MM.1S (cell line): Measurements from ENCODE around the gene CLGN.

ENCODE experiments used
- DNase-seq: peaks from one replicate; pipeline ENCODE4 v3.0.0-alpha.2; 2015
- H2AFZ ChIP-seq: fragments of 300-600 bp; sonication (generic); 2 replicates; pipeline ENCODE4 v1.6.0; 2016; ENCODE audit warnings: antibody characterized with exemption, low read length
- H3F3A ChIP-seq: fragments of 300-600 bp; sonication (generic); 2 replicates; pipeline ENCODE4 v1.6.1; 2016; ENCODE audit warnings: mild to moderate bottlenecking, antibody characterized with exemption, low read length, moderate library complexity, mixed read lengths; ENCODE audit not compliant: insufficient read depth
- H3K27ac ChIP-seq: fragments of 300-600 bp; sonication (generic); 2 replicates; pipeline ENCODE4 v1.5.1; 2016; ENCODE audit warnings: mild to moderate bottlenecking, low read length
- H3K27me3 ChIP-seq: fragments of 300-600 bp; sonication (generic); replicated peaks from 2 replicates; pipeline ENCODE4 v1.6.0; 2016; ENCODE audit warnings: low read length; ENCODE audit not compliant: insufficient read depth
- H3K36me3 ChIP-seq: fragments of 300-600 bp; sonication (generic); replicated peaks from 2 replicates; pipeline ENCODE4 v1.6.1; 2016; ENCODE audit warnings: mild to moderate bottlenecking, low read length, mixed read lengths; ENCODE audit not compliant: insufficient read depth
- H3K4me1 ChIP-seq: fragments of 300-600 bp; sonication (generic); 2 replicates; pipeline ENCODE4 v1.6.1; 2016; ENCODE audit warnings: low read length, mixed read lengths
- H3K4me2 ChIP-seq: fragments of 300-600 bp; sonication (generic); 2 replicates; pipeline ENCODE4 v1.6.0; 2016; ENCODE audit warnings: low read depth, low read length
- H3K4me3 ChIP-seq: fragments of 300-600 bp; sonication (generic); 2 replicates; pipeline ENCODE4 v1.5.1; 2016; ENCODE audit warnings: low read length, mixed read lengths
- H3K79me2 ChIP-seq: fragments of 300-600 bp; sonication (generic); 2 replicates; pipeline ENCODE4 v1.6.1; 2016; ENCODE audit warnings: mixed run types, low read length, mixed read lengths
- H3K9ac ChIP-seq: fragments of 300-600 bp; sonication (generic); 2 replicates; pipeline ENCODE4 v1.6.1; 2016; ENCODE audit warnings: low read length, mixed read lengths
- H3K9me2 ChIP-seq: fragments of 300-600 bp; sonication (generic); replicated peaks from 2 replicates; pipeline ENCODE4 v1.6.1; 2016; ENCODE audit warnings: mild to moderate bottlenecking, low read length, mixed read lengths; ENCODE audit not compliant: insufficient read depth
- H3K9me3 ChIP-seq: fragments of 300-600 bp; sonication (generic); replicated peaks from 2 replicates; pipeline ENCODE4 v1.6.1; 2016; ENCODE audit warnings: mild to moderate bottlenecking, low read length, mixed read lengths; ENCODE audit not compliant: insufficient read depth
- H4K20me1 ChIP-seq: fragments of 300-600 bp; sonication (generic); 2 replicates; pipeline ENCODE4 v1.6.1; 2016; ENCODE audit warnings: mild to moderate bottlenecking, low read length, moderate library complexity, mixed read lengths; ENCODE audit not compliant: insufficient read depth
- CTCF ChIP-seq: fragments of 300-600 bp; sonication (generic); IDR thresholded peaks from 2 replicates; pipeline ENCODE4 v1.5.1; 2016; ENCODE audit warnings: antibody characterized with exemption, low read length, mixed read lengths
- EZH2 ChIP-seq: fragments of 300-600 bp; sonication (generic); optimal IDR thresholded peaks from 2 replicates; pipeline ENCODE3; 2017; ENCODE audit warnings: low read depth, mild to moderate bottlenecking, antibody characterized with exemption, low read length, mixed read lengths
- EZH2phosphoT487 ChIP-seq: fragments of 300-600 bp; sonication (generic); IDR thresholded peaks from 2 replicates; pipeline ENCODE4 v1.6.1; 2018; ENCODE audit warnings: antibody characterized with exemption, low read length

CLGN gene

GRCh38 chr4:140359562-140360427, 67.7 kb downstream of the CLGN start:
- Histone ChIP-seq H3K4me1 (no peaks in the 10 kb centered on the region), H4K20me1 (no peaks in the 10 kb centered on the region), H3K27me3 (no peaks in the 10 kb centered on the region), H3K79me2 (no peaks in the 10 kb centered on the region), H3K27ac (no peak overlapping the region), H3K9me2 (no peaks in the 10 kb centered on the region), H2AFZ (0 out of 2 replicates have a peak overlapping the region, but pooled peaks have one; percentile 13), H3K4me2 (no peak overlapping the region; the same call in 1 of the 2 replicates), H3K36me3 (no peaks in the 10 kb centered on the region), H3K9ac (no peak overlapping the region), H3F3A (no peaks in the 10 kb centered on the region), H3K4me3 (no peak overlapping the region), H3K9me3 (no peaks in the 10 kb centered on the region)
- TF ChIP-seq CTCF = peak; percentile 85
- TF ChIP-seq EZH2phosphoT487 = no peak
- peak; percentile 84 for DNase-seq

GRCh38 chr4:140358281-140358680, 69.2 kb downstream of the CLGN start:
- H3K36me3 ChIP-seq = no peaks in the 10 kb centered on the region
- H3K4me3 ChIP-seq = no peak overlapping the region

GRCh38 chr4:140357868-140358267, 69.6 kb downstream of the CLGN start:
- H4K20me1 ChIP-seq = no peaks in the 10 kb centered on the region
- H3K4me3 ChIP-seq = no peak overlapping the region
- no peaks in the 10 kb centered on the region for H3K27me3 ChIP-seq
- H3K36me3 ChIP-seq = no peaks in the 10 kb centered on the region
- no peak overlapping the region for H3K27ac ChIP-seq
- H3K4me1 ChIP-seq = no peaks in the 10 kb centered on the region
- H3K9ac ChIP-seq = no peak overlapping the region
- H3F3A ChIP-seq = no peaks in the 10 kb centered on the region
- no peaks in the 10 kb centered on the region for H3K9me3 ChIP-seq
- H3K79me2 ChIP-seq = no peaks in the 10 kb centered on the region
- no peak overlapping the region for H3K4me2 ChIP-seq
- H3K9me2 ChIP-seq = no peaks in the 10 kb centered on the region
- no peak for TF ChIP-seq EZH2phosphoT487
- no peak for DNase-seq
- H2AFZ ChIP-seq = no peak overlapping the region

More at GRCh38 chr4:140358281-140358680, 69.2 kb downstream of the CLGN start:
- no peak overlapping the region for H3K4me2 ChIP-seq
- H3K9me3 ChIP-seq = no peaks in the 10 kb centered on the region
- H3K4me1 ChIP-seq = no peaks in the 10 kb centered on the region
- TF ChIP-seq EZH2 = no peak
- no peak for TF ChIP-seq CTCF
- TF ChIP-seq EZH2phosphoT487 = no peak
- H4K20me1 ChIP-seq = no peaks in the 10 kb centered on the region
- H3K27ac ChIP-seq = no peak overlapping the region
- H3K79me2 ChIP-seq = no peaks in the 10 kb centered on the region
- H3K9me2 ChIP-seq = no peaks in the 10 kb centered on the region
- no peaks in the 10 kb centered on the region for H3K27me3 ChIP-seq
- H2AFZ ChIP-seq = no peak overlapping the region
- no peak overlapping the region for H3K9ac ChIP-seq
- DNase-seq = no peak
- H3F3A ChIP-seq = no peaks in the 10 kb centered on the region

- Histone ChIP-seq H3K9me2 (no peaks in the 10 kb centered on the region), H3K4me1 (no peaks in the 10 kb centered on the region), H3K36me3 (no peaks in the 10 kb centered on the region), H3K9me3 (no peaks in the 10 kb centered on the region), H3K4me2 (no peak overlapping the region), H4K20me1 (no peaks in the 10 kb centered on the region), H3K4me3 (no peak overlapping the region), H3K9ac (no peak overlapping the region), H3K79me2 (no peaks in the 10 kb centered on the region), H2AFZ (no peak overlapping the region), H3K27me3 (no peaks in the 10 kb centered on the region), H3F3A (no peaks in the 10 kb centered on the region), H3K27ac (no peak overlapping the region)
- no peak for DNase-seq
- TF ChIP-seq EZH2phosphoT487 = no peak
- TF ChIP-seq EZH2 = no peak
- no peak for TF ChIP-seq CTCF
Measured at GRCh38 chr4:140355288-140355687, 72.2 kb downstream of the CLGN start.
